Measurements from ENCODE around the gene COL4A2. TPM values are rescaled to one million over a fixed set of nuclear protein-coding genes. Genes with fewer than 3 reads are reported as not detected.

COL4A2 gene
- total RNA-seq, 1 experiment from 2014 or later = 74.5 TPM

DNA sequence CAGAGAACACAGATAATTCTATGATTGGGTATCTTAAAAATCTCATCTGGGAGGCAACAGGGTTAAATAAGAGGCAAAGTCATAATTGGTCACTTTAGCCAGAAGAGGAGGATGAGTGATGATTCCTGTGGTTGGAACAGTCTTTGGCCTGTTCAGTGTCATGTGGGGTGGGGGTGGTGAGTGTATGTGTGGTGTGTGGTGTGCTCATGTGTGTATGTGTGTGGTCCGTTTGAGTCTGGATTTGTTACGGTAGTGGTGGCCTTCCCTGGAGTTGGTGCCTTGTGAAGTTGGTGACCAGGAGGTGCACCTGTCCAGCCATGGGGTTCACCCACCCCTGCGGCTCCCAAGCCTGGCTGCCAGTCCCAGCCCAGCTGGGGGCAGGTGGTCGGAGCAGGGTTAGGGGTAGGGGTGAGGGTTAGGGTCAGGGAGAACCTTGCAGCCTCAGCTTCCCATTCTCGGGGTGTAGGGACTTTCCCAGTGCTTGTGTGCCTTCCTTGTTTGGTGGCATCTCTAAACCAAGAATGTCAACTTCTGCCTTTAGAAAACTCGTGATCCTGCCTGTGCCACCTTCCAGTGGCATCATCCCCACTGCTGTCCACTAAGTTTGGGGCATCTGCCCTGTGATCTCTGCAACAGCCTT is 156.9 kb downstream of the COL4A2 start:
- Histone ChIP-seq H3K79me2 (ENCODE audit: low read length) (no peaks in the 10 kb centered on the region), H3K9me2 (replicated peaks; ENCODE audit: low read length) (no peaks in the 10 kb centered on the region), H4K20me1 (ENCODE audit: low read length) (no peaks in the 10 kb centered on the region), H3K27ac (ENCODE audit: low read length) (no peak overlapping the region), H3K4me3 (ENCODE audit: low read length) (no peak overlapping the region), H3K4me1 (ENCODE audit: insufficient read depth, low read length) (no peaks in the 10 kb centered on the region), H3K27me3 (ENCODE audit: low read length) (no peaks in the 10 kb centered on the region), H3K4me2 (ENCODE audit: low read length) (no peak overlapping the region), H2AFZ (ENCODE audit: low read length) (no peak overlapping the region), H3K9ac (ENCODE audit: low read length) (no peak overlapping the region), H3F3A (ENCODE audit: low read length, unreplicated experiment) (no peaks in the 10 kb centered on the region), H3K9me3 (ENCODE audit: low read length) (no peaks in the 10 kb centered on the region), H3K36me3 (ENCODE audit: low read depth, low read length) (no peaks in the 10 kb centered on the region)
- no peak for ATAC-seq
- intact Hi-C loops (cut with micrococcal nuclease) = no loop called here
- BruUV-seq (replicated peaks) = no TSS peak
- no peak for DNase-seq
- ChIA-PET CTCF (no interaction called here), POLR2A (ENCODE audit: unreplicated experiment) (no interaction called here)
- TF ChIP-seq, protein P1, sequence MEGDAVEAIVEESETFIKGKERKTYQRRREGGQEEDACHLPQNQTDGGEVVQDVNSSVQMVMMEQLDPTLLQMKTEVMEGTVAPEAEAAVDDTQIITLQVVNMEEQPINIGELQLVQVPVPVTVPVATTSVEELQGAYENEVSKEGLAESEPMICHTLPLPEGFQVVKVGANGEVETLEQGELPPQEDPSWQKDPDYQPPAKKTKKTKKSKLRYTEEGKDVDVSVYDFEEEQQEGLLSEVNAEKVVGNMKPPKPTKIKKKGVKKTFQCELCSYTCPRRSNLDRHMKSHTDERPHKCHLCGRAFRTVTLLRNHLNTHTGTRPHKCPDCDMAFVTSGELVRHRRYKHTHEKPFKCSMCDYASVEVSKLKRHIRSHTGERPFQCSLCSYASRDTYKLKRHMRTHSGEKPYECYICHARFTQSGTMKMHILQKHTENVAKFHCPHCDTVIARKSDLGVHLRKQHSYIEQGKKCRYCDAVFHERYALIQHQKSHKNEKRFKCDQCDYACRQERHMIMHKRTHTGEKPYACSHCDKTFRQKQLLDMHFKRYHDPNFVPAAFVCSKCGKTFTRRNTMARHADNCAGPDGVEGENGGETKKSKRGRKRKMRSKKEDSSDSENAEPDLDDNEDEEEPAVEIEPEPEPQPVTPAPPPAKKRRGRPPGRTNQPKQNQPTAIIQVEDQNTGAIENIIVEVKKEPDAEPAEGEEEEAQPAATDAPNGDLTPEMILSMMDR (conservative IDR thresholded peaks at IDR 0.05; ENCODE audit: low read depth, low read length) = no peak
- TF ChIP-seq EZH2phosphoT487 (IDR thresholded peaks at IDR 0.05; ENCODE audit: borderline replicate concordance, low read length) = no peak
- no peak for TF ChIP-seq EZH2 (IDR thresholded peaks at IDR 0.05; ENCODE audit: low read length, unreplicated experiment)

DNA sequence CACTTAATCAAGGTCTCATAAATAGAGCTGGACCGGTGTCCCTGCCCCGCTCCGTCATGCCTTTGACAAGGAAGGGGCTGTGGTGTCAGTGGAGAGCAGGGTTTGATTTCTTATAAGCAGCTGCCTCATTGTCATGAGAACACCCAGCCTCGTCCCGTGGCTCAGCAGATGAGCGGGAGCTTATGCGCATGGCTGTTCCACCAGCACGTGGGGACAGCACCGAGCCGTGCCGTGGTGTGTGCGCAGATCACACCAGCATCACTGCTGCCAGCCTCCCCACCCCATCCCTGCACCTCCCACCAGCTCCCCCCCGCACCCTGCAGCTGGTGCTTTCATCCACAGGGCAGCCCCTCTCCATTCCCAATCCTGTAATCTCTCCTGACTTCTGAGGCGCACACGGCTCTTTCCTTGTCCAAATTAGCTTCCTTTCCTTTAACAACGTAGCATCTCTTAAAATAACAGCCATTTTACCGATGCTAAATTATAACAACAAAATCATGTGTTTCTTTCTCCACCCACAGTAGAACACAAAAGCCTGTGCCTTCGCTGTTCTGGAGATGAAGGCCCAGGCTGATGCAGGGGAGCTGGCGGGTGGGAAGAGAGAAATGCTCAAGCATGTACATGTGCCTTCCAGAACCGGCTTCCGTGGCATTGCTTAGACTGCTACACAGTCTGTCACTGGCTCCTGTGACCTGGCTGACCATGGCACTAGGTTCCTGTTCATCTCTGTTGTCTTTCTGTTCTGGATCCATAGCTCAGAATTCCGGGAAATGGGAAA is 157.7 kb downstream of the COL4A2 start:
- CTCF ChIA-PET = no interaction called here

More for the DNA sequence above, 157.7 kb downstream of the COL4A2 start:
- no peak for TF ChIP-seq EZH2phosphoT487 (IDR thresholded peaks at IDR 0.05; ENCODE audit: borderline replicate concordance, low read length)
- TF ChIP-seq EZH2 (IDR thresholded peaks at IDR 0.05; ENCODE audit: low read length, unreplicated experiment) = no peak
- TF ChIP-seq, protein P1 (conservative IDR thresholded peaks at IDR 0.05; ENCODE audit: low read depth, low read length) = no peak
- Histone ChIP-seq H3K9me2 (replicated peaks; ENCODE audit: low read length) (no peaks in the 10 kb centered on the region), H3K27ac (ENCODE audit: low read length) (no peak overlapping the region), H3K27me3 (ENCODE audit: low read length) (no peaks in the 10 kb centered on the region), H4K20me1 (ENCODE audit: low read length) (no peaks in the 10 kb centered on the region), H3K4me3 (ENCODE audit: low read length) (no peak overlapping the region), H3K4me1 (ENCODE audit: insufficient read depth, low read length) (no peaks in the 10 kb centered on the region), H3K4me2 (ENCODE audit: low read length) (no peak overlapping the region), H3K79me2 (ENCODE audit: low read length) (no peaks in the 10 kb centered on the region), H3K9ac (ENCODE audit: low read length) (no peak overlapping the region), H2AFZ (ENCODE audit: low read length) (no peak overlapping the region), H3F3A (ENCODE audit: low read length, unreplicated experiment) (no peaks in the 10 kb centered on the region), H3K36me3 (ENCODE audit: low read depth, low read length) (no peaks in the 10 kb centered on the region), H3K9me3 (ENCODE audit: low read length) (no peaks in the 10 kb centered on the region)
- POLR2A ChIA-PET (ENCODE audit: unreplicated experiment) = no interaction called here
- DNase-seq (no peak), ATAC-seq (no peak)
- BruUV-seq (replicated peaks) = no TSS peak
- intact Hi-C loops (cut with micrococcal nuclease) = no loop called here
